Activated naive CD4-positive, alpha-beta T cell treated with anti-CD3 and anti-CD28 coated beads, Interleukin-2, amount 50 U/mL, for 24 hours (primary cell): ENCODE data around the gene ITPKA.
A peak's percentile ranks its signal among the peaks of the same experiment; 100 is the strongest.
"Not testable (repeated sequence)": the region's sequence is repeated elsewhere in the genome, so short reads cannot be mapped to it uniquely, and the experiment has no call there.

Source experiments
- H3K27ac Mint-ChIP-seq: one replicate; pipeline ENCODE4 v1.8.0; 2021; ENCODE audit warnings: mild to moderate bottlenecking, mixed read lengths
- H3K27me3 Mint-ChIP-seq: one replicate; pipeline ENCODE4 v1.8.0; 2021; ENCODE audit warnings: mixed read lengths
- H3K36me3 Mint-ChIP-seq: one replicate; pipeline ENCODE4 v1.8.0; 2021; ENCODE audit warnings: mixed read lengths
- H3K4me1 Mint-ChIP-seq: one replicate; pipeline ENCODE4 v1.8.0; 2021; ENCODE audit warnings: mixed read lengths
- H3K4me3 Mint-ChIP-seq: one replicate; pipeline ENCODE4 v1.8.0; 2021; ENCODE audit warnings: mild to moderate bottlenecking, mixed read lengths
- H3K9me3 Mint-ChIP-seq: one replicate; pipeline ENCODE4 v1.8.0; 2021; ENCODE audit warnings: mixed read lengths

Gene ITPKA

GRCh38 chr15:41493205-41493901 is at the start of gene ITPKA:
TSS of gene ITPKA (plus strand) at chr15:41493874. CDS start at chr15:41493928, 54 bp downstream.
- H3K27me3 Mint-ChIP-seq, result peaks cover 13% of the 10 kb centered on the region
- H3K27ac Mint-ChIP-seq, result peak within 1 kb of the TSS; percentile 70
- no peaks in the 10 kb centered on the region for H3K36me3 Mint-ChIP-seq

GRCh38 chr15:41445399-41445798 is 48.3 kb upstream of the ITPKA start:
- no peaks in the 10 kb centered on the region for H3K27me3 Mint-ChIP-seq
- no peaks in the 10 kb centered on the region for H3K9me3 Mint-ChIP-seq
- H3K4me3 Mint-ChIP-seq, result no peak overlapping the region
- H3K36me3 Mint-ChIP-seq, result peaks cover 2% of the 10 kb centered on the region
- H3K27ac Mint-ChIP-seq, result no peak overlapping the region
- peaks cover 20% of the 10 kb centered on the region for H3K4me1 Mint-ChIP-seq

More at GRCh38 chr15:41493205-41493901, at the start of gene ITPKA:
- H3K9me3 Mint-ChIP-seq, result no peaks in the 10 kb centered on the region
- H3K4me1 Mint-ChIP-seq, result peaks cover 18% of the 10 kb centered on the region
- peak within 1 kb of the TSS; percentile 88 for H3K4me3 Mint-ChIP-seq

DNA sequence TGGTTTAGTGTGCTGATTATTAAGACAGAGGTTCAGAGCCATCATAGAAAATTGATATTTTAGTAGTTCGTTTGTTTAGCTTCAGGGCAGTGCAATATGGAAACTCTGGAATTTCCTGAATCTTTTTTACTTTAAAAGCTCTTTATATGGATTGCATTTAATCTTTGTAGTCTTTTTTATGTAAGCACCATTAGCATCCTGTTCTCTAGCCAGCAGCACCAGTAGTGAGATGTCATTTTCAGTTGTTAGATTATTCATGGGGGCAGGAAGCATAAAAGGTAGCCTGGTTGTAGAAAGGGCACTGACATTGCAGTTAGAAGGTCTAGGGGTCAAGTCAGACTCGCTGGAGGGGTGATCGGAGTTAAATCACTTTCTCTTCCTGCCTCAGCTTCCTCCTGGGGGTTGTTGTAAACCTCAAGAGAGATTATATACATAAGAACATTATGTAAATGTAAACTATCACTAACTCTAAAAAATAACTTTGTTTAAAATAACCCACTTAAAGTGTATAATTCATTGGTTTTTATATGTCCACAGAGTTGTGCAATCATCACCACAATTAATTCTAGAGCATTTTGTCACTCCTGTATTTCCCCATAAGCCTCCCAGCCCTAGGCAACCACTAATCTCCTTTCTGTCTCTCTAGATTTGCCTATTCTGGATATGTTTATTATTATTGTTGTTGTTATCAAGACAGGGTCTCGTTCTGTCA is 31.4 kb upstream of the ITPKA start:
- H3K27me3 Mint-ChIP-seq, result no peaks in the 10 kb centered on the region
- no peaks in the 10 kb centered on the region for H3K9me3 Mint-ChIP-seq
- peaks cover 7% of the 10 kb centered on the region for H3K4me1 Mint-ChIP-seq
- H3K27ac Mint-ChIP-seq, result no peak overlapping the region
- peaks cover 8% of the 10 kb centered on the region for H3K36me3 Mint-ChIP-seq
- no peak overlapping the region for H3K4me3 Mint-ChIP-seq

DNA sequence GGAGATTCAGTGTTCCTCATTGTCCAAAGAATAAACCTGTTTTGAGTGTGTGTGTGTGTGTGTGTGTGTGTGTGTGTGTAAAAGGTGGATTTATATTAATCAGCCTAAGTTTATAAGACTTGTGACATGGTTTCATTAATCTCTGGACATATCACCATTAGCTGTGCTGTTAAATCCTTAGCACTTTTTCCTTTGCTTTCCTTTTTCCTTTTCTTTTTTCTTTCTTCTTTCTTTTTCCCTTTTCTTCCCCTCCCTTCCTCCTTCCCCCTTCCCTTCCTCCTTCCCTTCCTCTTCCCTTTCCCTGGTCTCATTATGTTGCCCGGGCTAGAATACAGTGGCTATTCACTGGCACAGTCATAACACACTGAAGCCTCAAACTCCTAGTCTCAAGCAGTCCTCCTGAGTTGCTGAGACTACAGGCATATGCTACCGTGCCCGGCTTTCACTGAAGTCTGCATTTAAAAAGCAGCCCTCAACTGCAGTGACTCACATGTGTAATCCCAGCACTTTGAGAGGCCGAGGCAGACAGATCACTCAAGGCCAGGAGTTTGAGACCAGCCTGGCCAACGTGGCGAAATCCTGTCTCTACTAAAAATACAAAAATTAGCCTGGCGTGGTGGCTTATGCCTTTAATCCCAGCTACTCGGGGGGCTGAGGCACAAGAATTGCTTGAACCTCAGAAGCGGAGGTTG is 28.6 kb upstream of the ITPKA start:
- peaks cover 13% of the 10 kb centered on the region for H3K36me3 Mint-ChIP-seq
- H3K27me3 Mint-ChIP-seq, result no peaks in the 10 kb centered on the region
- no peak overlapping the region for H3K4me3 Mint-ChIP-seq
- no peaks in the 10 kb centered on the region for H3K9me3 Mint-ChIP-seq
- H3K27ac Mint-ChIP-seq, result no peak overlapping the region
- peaks cover 7% of the 10 kb centered on the region for H3K4me1 Mint-ChIP-seq

GRCh38 chr15:41465822-41466421 is 27.8 kb upstream of the ITPKA start:
- Mint-ChIP-seq H3K27ac (no peak overlapping the region), H3K4me3 (no peak overlapping the region), H3K4me1 (peaks cover 7% of the 10 kb centered on the region), H3K9me3 (no peaks in the 10 kb centered on the region), H3K36me3 (peaks cover 17% of the 10 kb centered on the region), H3K27me3 (no peaks in the 10 kb centered on the region)

GRCh38 chr15:41466711-41467110 is 27.0 kb upstream of the ITPKA start:
- H3K36me3 Mint-ChIP-seq, result peaks cover 17% of the 10 kb centered on the region
- peaks cover 7% of the 10 kb centered on the region for H3K4me1 Mint-ChIP-seq
- H3K27ac Mint-ChIP-seq, result no peak overlapping the region
- H3K4me3 Mint-ChIP-seq, result no peak overlapping the region
- no peaks in the 10 kb centered on the region for H3K27me3 Mint-ChIP-seq
- no peaks in the 10 kb centered on the region for H3K9me3 Mint-ChIP-seq

DNA sequence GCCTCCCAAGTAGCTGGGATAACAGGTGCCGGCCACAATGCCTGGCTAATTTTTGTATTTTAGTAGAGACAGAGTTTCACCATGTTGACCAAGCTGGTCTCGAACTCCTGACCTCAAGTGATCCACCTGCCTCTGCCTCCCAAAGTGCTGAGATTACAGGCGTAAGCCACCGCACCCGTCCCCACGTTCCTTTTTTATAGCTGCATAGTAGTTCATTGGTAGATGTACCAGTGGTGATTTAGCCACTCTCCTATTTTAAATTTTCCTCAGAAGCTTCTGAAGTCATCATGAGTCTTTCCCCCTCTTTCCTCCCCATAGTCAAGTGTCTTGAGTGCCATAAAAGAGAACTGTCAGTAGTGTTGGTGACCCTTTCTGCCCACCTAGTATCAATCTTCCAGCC is 24.0 kb upstream of the ITPKA start:
- not testable (repeated sequence) for H3K4me1 Mint-ChIP-seq, H3K9me3 Mint-ChIP-seq, H3K27me3 Mint-ChIP-seq, H3K4me3 Mint-ChIP-seq
- peaks cover 17% of the 10 kb centered on the region for H3K36me3 Mint-ChIP-seq
- H3K27ac Mint-ChIP-seq, result peak overlapping the region; percentile 36

DNA sequence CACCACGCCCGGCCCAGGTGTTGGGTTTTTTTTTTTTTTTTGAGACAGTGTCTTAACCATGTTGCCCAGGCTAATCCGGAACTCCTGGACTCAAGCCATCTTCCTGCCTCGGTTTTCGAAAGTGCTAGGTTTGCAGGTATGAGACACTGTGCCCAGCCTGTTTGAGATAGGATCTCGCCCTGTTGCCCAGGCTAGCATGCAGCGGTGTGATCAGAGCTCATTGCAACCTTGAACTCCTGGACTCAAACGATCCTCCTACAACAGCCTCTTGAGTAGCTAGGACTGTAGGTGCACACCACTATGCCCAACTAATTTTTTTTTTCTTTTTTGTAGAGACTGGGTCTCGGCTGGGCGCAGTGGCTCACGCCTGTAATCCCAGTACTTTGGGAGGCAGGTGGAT is 20.3 kb upstream of the ITPKA start:
- no peaks in the 10 kb centered on the region for H3K9me3 Mint-ChIP-seq
- H3K36me3 Mint-ChIP-seq, result peaks cover 14% of the 10 kb centered on the region
- no peaks in the 10 kb centered on the region for H3K4me1 Mint-ChIP-seq
- H3K27me3 Mint-ChIP-seq, result no peaks in the 10 kb centered on the region
- H3K4me3 Mint-ChIP-seq, result no peak overlapping the region
- H3K27ac Mint-ChIP-seq, result no peak overlapping the region

GRCh38 chr15:41474436-41474835 is 19.2 kb upstream of the ITPKA start:
- H3K9me3 Mint-ChIP-seq, result no peaks in the 10 kb centered on the region
- H3K4me1 Mint-ChIP-seq, result no peaks in the 10 kb centered on the region
- H3K36me3 Mint-ChIP-seq, result peaks cover 16% of the 10 kb centered on the region
- H3K27ac Mint-ChIP-seq, result no peak overlapping the region
- H3K27me3 Mint-ChIP-seq, result no peaks in the 10 kb centered on the region
- no peak overlapping the region for H3K4me3 Mint-ChIP-seq

- H3K4me3 Mint-ChIP-seq, result no peak overlapping the region
- no peak overlapping the region for H3K27ac Mint-ChIP-seq
- peaks cover 12% of the 10 kb centered on the region for H3K36me3 Mint-ChIP-seq
- H3K9me3 Mint-ChIP-seq, result no peaks in the 10 kb centered on the region
- H3K4me1 Mint-ChIP-seq, result no peaks in the 10 kb centered on the region
- H3K27me3 Mint-ChIP-seq, result no peaks in the 10 kb centered on the region
Observed at GRCh38 chr15:41474941-41475340, 18.7 kb upstream of the ITPKA start.

- Mint-ChIP-seq H3K27me3 (no peaks in the 10 kb centered on the region), H3K9me3 (no peaks in the 10 kb centered on the region), H3K4me3 (no peak overlapping the region), H3K27ac (no peak overlapping the region), H3K36me3 (peaks cover 8% of the 10 kb centered on the region), H3K4me1 (no peaks in the 10 kb centered on the region)
Observed at GRCh38 chr15:41476416-41477048, 17.1 kb upstream of the ITPKA start.

DNA sequence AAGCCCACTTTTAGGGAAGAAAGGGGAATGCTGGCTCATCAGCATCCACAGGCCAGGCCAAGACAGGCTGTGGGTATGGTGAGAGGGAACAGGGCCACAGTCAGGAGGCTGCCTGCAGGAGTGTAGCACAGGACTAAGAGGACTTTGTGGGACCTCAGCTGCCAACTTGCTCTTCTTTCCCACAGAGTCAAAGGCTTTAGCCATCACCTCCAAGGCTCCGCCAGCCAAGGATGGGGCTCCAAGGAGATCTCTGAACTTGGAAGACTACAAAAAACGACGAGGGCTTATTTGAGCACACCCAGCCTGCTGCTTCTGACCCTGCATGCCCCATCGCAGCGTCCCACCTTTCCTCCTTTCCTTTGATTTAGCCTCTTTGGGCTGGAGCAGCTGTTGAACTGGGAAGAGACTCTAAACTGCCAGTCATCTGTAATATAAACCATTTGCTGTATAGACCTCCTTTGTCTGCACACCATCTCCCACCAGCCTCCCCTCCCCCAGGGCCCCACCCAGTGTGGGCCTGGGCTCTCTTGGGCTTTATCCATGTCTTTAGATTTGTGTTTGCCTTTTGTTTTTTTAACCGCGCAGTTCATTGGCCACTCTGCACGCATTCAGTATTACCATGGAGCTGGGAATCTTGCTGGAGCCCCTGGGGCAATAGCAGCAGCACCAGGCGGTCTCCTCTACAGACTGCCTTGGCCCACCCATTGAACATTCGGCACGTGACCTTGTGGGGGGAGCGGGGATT is 13.1 kb upstream of the ITPKA start:
- peaks cover 9% of the 10 kb centered on the region for H3K36me3 Mint-ChIP-seq
- no peak overlapping the region for H3K4me3 Mint-ChIP-seq
- no peaks in the 10 kb centered on the region for H3K27me3 Mint-ChIP-seq
- peaks cover 18% of the 10 kb centered on the region for H3K4me1 Mint-ChIP-seq
- H3K9me3 Mint-ChIP-seq, result no peaks in the 10 kb centered on the region
- H3K27ac Mint-ChIP-seq, result no peak overlapping the region

DNA sequence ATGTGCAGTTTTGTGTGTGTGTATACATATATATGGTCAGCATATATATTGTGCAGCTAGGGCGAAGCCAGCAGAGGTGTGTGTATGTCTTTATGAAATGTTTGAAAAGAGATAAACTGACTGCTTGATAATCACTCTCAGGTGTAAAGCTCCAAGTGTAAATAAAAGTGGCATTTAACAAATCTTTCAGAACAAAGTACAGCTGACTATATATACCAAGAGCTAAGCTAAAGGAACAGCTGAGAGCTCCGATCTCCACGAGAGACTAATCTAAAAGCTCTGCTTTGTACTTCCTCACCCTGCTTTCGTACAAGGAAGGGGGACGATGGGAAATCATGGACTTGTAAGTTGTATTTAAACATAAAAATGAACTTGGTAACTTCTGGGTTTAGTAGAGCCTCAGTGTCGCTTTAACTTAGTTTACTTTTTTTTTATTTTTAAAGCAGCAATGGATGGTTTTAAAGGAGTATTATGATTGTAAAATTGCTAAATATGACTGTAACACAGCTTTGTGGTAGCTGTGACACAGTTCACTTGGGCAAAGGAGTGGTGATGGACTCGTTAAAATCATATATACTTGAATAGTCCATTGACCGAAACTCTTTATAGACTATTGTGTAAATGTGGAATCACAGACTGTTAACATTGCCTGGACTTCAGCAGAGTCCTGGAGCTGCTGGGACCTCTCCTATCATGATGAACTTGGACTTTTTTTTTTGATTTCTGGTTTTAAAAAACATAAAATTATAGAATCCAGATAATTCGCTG is 11.4 kb upstream of the ITPKA start:
- no peaks in the 10 kb centered on the region for H3K9me3 Mint-ChIP-seq
- peaks cover 5% of the 10 kb centered on the region for H3K36me3 Mint-ChIP-seq
- H3K4me1 Mint-ChIP-seq, result peaks cover 18% of the 10 kb centered on the region
- no peaks in the 10 kb centered on the region for H3K27me3 Mint-ChIP-seq
- H3K4me3 Mint-ChIP-seq, result no peak overlapping the region
- no peak overlapping the region for H3K27ac Mint-ChIP-seq

GRCh38 chr15:41483115-41483514 is 10.6 kb upstream of the ITPKA start:
- H3K27ac Mint-ChIP-seq, result no peak overlapping the region
- H3K9me3 Mint-ChIP-seq, result no peaks in the 10 kb centered on the region
- no peaks in the 10 kb centered on the region for H3K27me3 Mint-ChIP-seq
- peaks cover 5% of the 10 kb centered on the region for H3K36me3 Mint-ChIP-seq
- H3K4me1 Mint-ChIP-seq, result peaks cover 22% of the 10 kb centered on the region
- H3K4me3 Mint-ChIP-seq, result peak overlapping the region; percentile 26
